H9 (cell line): ENCODE data around the gene PDE7B. TPM values are rescaled to one million over a fixed set of nuclear protein-coding genes. Genes with fewer than 3 reads are reported as not detected.

Source experiments
- DNase-seq: peaks from one replicate; pipeline ENCODE4 v3.0.0-alpha.2; 2017
- H2AFZ ChIP-seq: one replicate; pipeline ENCODE4 v1.6.1; 2013; ENCODE audit warnings: mild to moderate bottlenecking, low read length, control low read depth, moderate library complexity
- H2AK5ac ChIP-seq: 2 replicates; pipeline ENCODE4 v1.6.1; 2013; ENCODE audit warnings: low read length, control low read depth, mixed read lengths; ENCODE audit not compliant: insufficient read length
- H2BK120ac ChIP-seq: one replicate; pipeline ENCODE4 v1.6.1; 2013; ENCODE audit warnings: low read depth, mild to moderate bottlenecking, low read length, control low read depth, inconsistent platforms; ENCODE audit not compliant: poor library complexity, severe bottlenecking
- H2BK12ac ChIP-seq: 2 replicates; pipeline ENCODE4 v1.6.1; 2013; ENCODE audit warnings: low read length, control low read depth, mixed read lengths, low read depth; ENCODE audit not compliant: insufficient read length
- H2BK15ac ChIP-seq: 2 replicates; pipeline ENCODE4 v1.6.1; 2013; ENCODE audit warnings: low read depth, low read length, control low read depth
- H2BK20ac ChIP-seq: one replicate; pipeline ENCODE4 v1.6.1; 2013; ENCODE audit warnings: low read depth, mild to moderate bottlenecking, low read length, control low read depth, inconsistent platforms; ENCODE audit not compliant: poor library complexity, severe bottlenecking
- H2BK5ac ChIP-seq: 2 replicates; pipeline ENCODE4 v1.6.1; 2013; ENCODE audit warnings: low read length, control low read depth, mixed read lengths; ENCODE audit not compliant: insufficient read length
- H3K14ac ChIP-seq: 2 replicates; pipeline ENCODE4 v1.6.1; 2013; ENCODE audit warnings: low read length, control low read depth; ENCODE audit not compliant: insufficient read depth
- H3K18ac ChIP-seq: 2 replicates; pipeline ENCODE4 v1.6.1; 2013; ENCODE audit warnings: low read depth, mild to moderate bottlenecking, mixed read lengths, low read length, control low read depth; ENCODE audit not compliant: insufficient read length
- H3K23ac ChIP-seq: 2 replicates; pipeline ENCODE4 v1.6.1; 2013; ENCODE audit warnings: low read length, control low read depth, mixed read lengths, low read depth; ENCODE audit not compliant: insufficient read length
- H3K23me2 ChIP-seq: 2 replicates; pipeline ENCODE4 v1.6.1; 2013; ENCODE audit warnings: low read depth, mild to moderate bottlenecking, mixed read lengths, low read length, control low read depth; ENCODE audit not compliant: insufficient read length, poor library complexity, severe bottlenecking
- H3K27ac ChIP-seq: 2 replicates; pipeline ENCODE4 v1.5.1; 2013; ENCODE audit warnings: low read length, control low read depth, mixed read lengths, low read depth; ENCODE audit not compliant: insufficient read length
- H3K27me3 ChIP-seq: 2 replicates; pipeline ENCODE4 v1.6.1; 2013; ENCODE audit warnings: low read length, control low read depth, inconsistent platforms; ENCODE audit not compliant: insufficient read depth
- H3K4ac ChIP-seq: 2 replicates; pipeline ENCODE4 v1.6.1; 2013; ENCODE audit warnings: low read depth, mild to moderate bottlenecking, control low read depth, inconsistent platforms, low read length, moderate library complexity
- H3K4me1 ChIP-seq: 2 replicates; pipeline ENCODE4 v1.6.1; 2013; ENCODE audit warnings: low read length, control low read depth, inconsistent platforms; ENCODE audit not compliant: insufficient read depth
- H3K4me2 ChIP-seq: 2 replicates; pipeline ENCODE4 v1.6.1; 2013; ENCODE audit warnings: low read length, control low read depth, mixed read lengths; ENCODE audit not compliant: insufficient read length, insufficient read depth
- H3K56ac ChIP-seq: 2 replicates; pipeline ENCODE4 v1.6.1; 2013; ENCODE audit warnings: low read depth, mild to moderate bottlenecking, mixed read lengths, low read length, control low read depth; ENCODE audit not compliant: insufficient read length
- H3K79me1 ChIP-seq: 2 replicates; pipeline ENCODE4 v1.6.1; 2013; ENCODE audit warnings: low read depth, mild to moderate bottlenecking, moderate library complexity, low read length, control low read depth, inconsistent platforms; ENCODE audit not compliant: insufficient read depth, poor library complexity, severe bottlenecking
- H3K79me2 ChIP-seq: 2 replicates; pipeline ENCODE4 v1.6.1; 2013; ENCODE audit warnings: low read length, control low read depth, inconsistent platforms; ENCODE audit not compliant: insufficient read depth
- H3K9ac ChIP-seq: 2 replicates; pipeline ENCODE4 v1.6.1; 2013; ENCODE audit warnings: low read length, control low read depth, mixed read lengths; ENCODE audit not compliant: insufficient read length; ENCODE audit errors: extremely low read depth
- H3K9me3 ChIP-seq: one replicate; pipeline ENCODE4 v1.6.1; 2013; ENCODE audit warnings: low read depth, low read length, inconsistent platforms; ENCODE audit not compliant: control insufficient read depth
- H3T11ph ChIP-seq: one replicate; pipeline ENCODE4 v1.6.1; 2013; ENCODE audit warnings: mild to moderate bottlenecking, low read length, control low read depth, inconsistent platforms
- H4K20me1 ChIP-seq: one replicate; pipeline ENCODE4 v1.6.1; 2013; ENCODE audit not compliant: control insufficient read depth, insufficient read length, insufficient read depth
- H4K5ac ChIP-seq: 2 replicates; pipeline ENCODE4 v1.6.1; 2013; ENCODE audit warnings: low read depth, mild to moderate bottlenecking, mixed read lengths, low read length, control low read depth; ENCODE audit not compliant: insufficient read length
- H4K8ac ChIP-seq: replicated peaks from 2 replicates; pipeline ENCODE4 v1.6.1; 2013; ENCODE audit warnings: low read length, control low read depth, mixed read lengths, low read depth; ENCODE audit not compliant: insufficient read length
- H4K91ac ChIP-seq: 2 replicates; pipeline ENCODE4 v1.6.1; 2013; ENCODE audit warnings: low read depth, mild to moderate bottlenecking, moderate library complexity, mixed read lengths, low read length, control low read depth; ENCODE audit not compliant: insufficient read length
- H3K27ac Mint-ChIP-seq, 3 experiments: 2 replicates in 2 of 3; 3 replicates in 1 of 3; pipeline ENCODE4 v1.8.0; 2020 to 2021; ENCODE audit warnings: mixed read lengths in 3 of 3, mild to moderate bottlenecking in 1 of 3, moderate library complexity in 1 of 3
- H3K27me3 Mint-ChIP-seq: 2 replicates; pipeline ENCODE4 v1.8.0; 2021; ENCODE audit warnings: low read depth, mild to moderate bottlenecking, moderate library complexity, mixed read lengths
- H3K36me3 Mint-ChIP-seq, 3 experiments: 2 replicates in 2 of 3; 3 replicates in 1 of 3; pipeline ENCODE4 v1.8.0; 2020 to 2021; ENCODE audit warnings: low read depth in 3 of 3, mixed read lengths in 3 of 3; ENCODE audit not compliant: insufficient read depth in 1 of 3
- H3K4me1 Mint-ChIP-seq, 2 experiments: 2 replicates each; pipeline ENCODE4 v1.8.0; 2020; ENCODE audit warnings: mixed read lengths in 2 of 2
- H3K4me3 Mint-ChIP-seq, 2 experiments: 2 replicates in 1 of 2; 3 replicates in 1 of 2; pipeline ENCODE4 v1.8.0; 2020 to 2021; ENCODE audit warnings: mild to moderate bottlenecking in 2 of 2, mixed read lengths in 2 of 2, moderate library complexity in 1 of 2
- H3K9me3 Mint-ChIP-seq, 2 experiments: 2 replicates in 1 of 2; 3 replicates in 1 of 2; pipeline ENCODE4 v1.8.0; 2020; ENCODE audit warnings: mild to moderate bottlenecking in 2 of 2, mixed read lengths in 2 of 2, moderate library complexity in 1 of 2
- WGBS: extraction: QIAGEN DNeasy Blood & Tissue Kit; methylation state at CpG from one replicate; pipeline ENCODE4 v1.1.7; 2013; ENCODE audit warnings: missing lambda C conversion rate, low lambda C conversion rate, mixed read lengths; ENCODE audit not compliant: insufficient read length; ENCODE audit errors: extremely low coverage; 5-methylcytosine and 5-hydroxymethylcytosine counted together
- total RNA-seq: library from RNA; stranded (reverse); gene quantifications from 2 replicates; pipeline ENCODE4 v1.2.1, GENCODE V29; 2021
- TF ChIP-seq, protein P1 (sequence below): fragments of 200-600 bp; sonication (generic); conservative IDR thresholded peaks from 3 replicates; pipeline ENCODE4 v1.8.0; 2021; ENCODE audit warnings: antibody characterized with exemption, mild to moderate bottlenecking

Gene PDE7B
- total RNA-seq, 1 experiment from 2014 or later = not detected

DNA sequence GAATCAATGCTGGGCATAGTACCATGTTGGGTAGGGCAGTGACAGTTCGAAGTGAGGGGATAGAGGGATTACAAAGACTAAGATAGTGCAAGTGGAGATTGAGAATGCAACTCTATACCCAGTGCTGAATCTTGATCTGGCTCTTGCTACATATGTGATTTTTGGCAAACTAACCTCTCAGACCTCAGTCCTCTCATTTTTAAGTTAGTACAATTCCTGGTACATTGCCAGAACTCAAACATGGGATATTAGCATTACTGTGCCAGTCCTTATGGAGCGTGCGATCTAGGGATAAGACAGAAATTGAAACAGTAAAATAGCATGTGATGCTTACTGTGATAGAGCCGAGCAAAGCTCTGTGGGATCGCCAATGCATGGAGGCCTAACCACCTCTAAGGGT, 210.2 kb downstream of the PDE7B start:
- no peak overlapping the region for H2BK12ac ChIP-seq
- no peak overlapping the region for H2BK120ac ChIP-seq
- no peak overlapping the region for H3K9ac ChIP-seq
- no peaks in the 10 kb centered on the region for H3K36me3 Mint-ChIP-seq
- no peaks in the 10 kb centered on the region for H3K79me2 ChIP-seq
- DNase-seq = no peak
- no peak overlapping the region for H3K23ac ChIP-seq
- no peaks in the 10 kb centered on the region for H3K27me3 ChIP-seq
- no peak overlapping the region for H3K4me3 Mint-ChIP-seq
- H3K27me3 Mint-ChIP-seq = no peaks in the 10 kb centered on the region
- no peaks in the 10 kb centered on the region for H3K9me3 Mint-ChIP-seq
- no peaks in the 10 kb centered on the region for H3K79me1 ChIP-seq
- no CpG with 5 or more reads among the region's 5 CpGs for WGBS
- H4K91ac ChIP-seq = no peak overlapping the region
- no peaks in the 10 kb centered on the region for H4K20me1 ChIP-seq
- no peak overlapping the region for H2BK5ac ChIP-seq
- no peak overlapping the region for H3K4me2 ChIP-seq
- no peak overlapping the region for H4K8ac ChIP-seq
- no peak overlapping the region for H3K56ac ChIP-seq
- peaks cover 2% of the 10 kb centered on the region in 2 experiments; a peak in 1 of 4 replicates for H3K4me1 Mint-ChIP-seq
- no peak overlapping the region for H4K5ac ChIP-seq
- H3K18ac ChIP-seq = no peak overlapping the region
- no peak overlapping the region for H3K27ac Mint-ChIP-seq
- TF ChIP-seq, protein P1, sequence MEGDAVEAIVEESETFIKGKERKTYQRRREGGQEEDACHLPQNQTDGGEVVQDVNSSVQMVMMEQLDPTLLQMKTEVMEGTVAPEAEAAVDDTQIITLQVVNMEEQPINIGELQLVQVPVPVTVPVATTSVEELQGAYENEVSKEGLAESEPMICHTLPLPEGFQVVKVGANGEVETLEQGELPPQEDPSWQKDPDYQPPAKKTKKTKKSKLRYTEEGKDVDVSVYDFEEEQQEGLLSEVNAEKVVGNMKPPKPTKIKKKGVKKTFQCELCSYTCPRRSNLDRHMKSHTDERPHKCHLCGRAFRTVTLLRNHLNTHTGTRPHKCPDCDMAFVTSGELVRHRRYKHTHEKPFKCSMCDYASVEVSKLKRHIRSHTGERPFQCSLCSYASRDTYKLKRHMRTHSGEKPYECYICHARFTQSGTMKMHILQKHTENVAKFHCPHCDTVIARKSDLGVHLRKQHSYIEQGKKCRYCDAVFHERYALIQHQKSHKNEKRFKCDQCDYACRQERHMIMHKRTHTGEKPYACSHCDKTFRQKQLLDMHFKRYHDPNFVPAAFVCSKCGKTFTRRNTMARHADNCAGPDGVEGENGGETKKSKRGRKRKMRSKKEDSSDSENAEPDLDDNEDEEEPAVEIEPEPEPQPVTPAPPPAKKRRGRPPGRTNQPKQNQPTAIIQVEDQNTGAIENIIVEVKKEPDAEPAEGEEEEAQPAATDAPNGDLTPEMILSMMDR = no peak
- H3K27ac ChIP-seq = no peak overlapping the region
- no peak overlapping the region for H3T11ph ChIP-seq
- no peak overlapping the region for H2AK5ac ChIP-seq
- no peak overlapping the region for H2BK20ac ChIP-seq
- no peaks in the 10 kb centered on the region for H3K9me3 ChIP-seq
- H3K4me1 ChIP-seq = no peaks in the 10 kb centered on the region
- no peak overlapping the region for H3K4ac ChIP-seq
- H2BK15ac ChIP-seq = no peak overlapping the region
- H3K14ac ChIP-seq = no peak overlapping the region
- H2AFZ ChIP-seq = no peak overlapping the region
- no peaks in the 10 kb centered on the region for H3K23me2 ChIP-seq
